ENCODE measurements around the gene NRDC.

The NRDC gene

DNA sequence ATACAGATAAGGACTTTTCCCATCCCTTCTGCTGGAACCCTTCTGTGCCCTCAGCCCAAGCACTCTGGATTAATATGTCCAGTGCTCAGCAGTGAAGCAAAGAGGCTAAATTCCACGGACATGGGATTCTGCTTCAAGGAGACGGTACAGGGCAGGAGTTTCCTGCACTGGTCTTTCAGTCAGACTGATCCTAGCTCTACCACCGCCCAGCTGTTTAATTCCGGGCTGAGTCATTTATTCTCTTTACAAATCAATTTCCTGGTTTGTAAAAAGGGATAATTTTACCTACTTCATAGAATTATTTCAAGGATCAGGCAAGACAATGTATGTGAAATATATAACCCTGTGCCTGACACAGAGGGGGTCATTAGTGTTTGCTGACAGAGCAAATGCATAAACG lies 41.6 kb upstream of the NRDC start:
- Histone ChIP-seq H3K27me3 (peaks cover 66% of the 10 kb centered on the region), H3K4me3 (ENCODE audit: low read depth in 1 of 2, low read length in 1 of 2) (no peak overlapping the region), H3K4me1 (ENCODE audit: control insufficient read depth in 1 of 2, insufficient read depth in 1 of 2, low read depth in 1 of 2, low read length in 1 of 2) (no peaks in the 10 kb centered on the region), H3K27ac (no peak overlapping the region), H3K36me3 (no peaks in the 10 kb centered on the region), H3K9me3 (no peaks in the 10 kb centered on the region)
- TF ChIP-seq, protein P1, sequence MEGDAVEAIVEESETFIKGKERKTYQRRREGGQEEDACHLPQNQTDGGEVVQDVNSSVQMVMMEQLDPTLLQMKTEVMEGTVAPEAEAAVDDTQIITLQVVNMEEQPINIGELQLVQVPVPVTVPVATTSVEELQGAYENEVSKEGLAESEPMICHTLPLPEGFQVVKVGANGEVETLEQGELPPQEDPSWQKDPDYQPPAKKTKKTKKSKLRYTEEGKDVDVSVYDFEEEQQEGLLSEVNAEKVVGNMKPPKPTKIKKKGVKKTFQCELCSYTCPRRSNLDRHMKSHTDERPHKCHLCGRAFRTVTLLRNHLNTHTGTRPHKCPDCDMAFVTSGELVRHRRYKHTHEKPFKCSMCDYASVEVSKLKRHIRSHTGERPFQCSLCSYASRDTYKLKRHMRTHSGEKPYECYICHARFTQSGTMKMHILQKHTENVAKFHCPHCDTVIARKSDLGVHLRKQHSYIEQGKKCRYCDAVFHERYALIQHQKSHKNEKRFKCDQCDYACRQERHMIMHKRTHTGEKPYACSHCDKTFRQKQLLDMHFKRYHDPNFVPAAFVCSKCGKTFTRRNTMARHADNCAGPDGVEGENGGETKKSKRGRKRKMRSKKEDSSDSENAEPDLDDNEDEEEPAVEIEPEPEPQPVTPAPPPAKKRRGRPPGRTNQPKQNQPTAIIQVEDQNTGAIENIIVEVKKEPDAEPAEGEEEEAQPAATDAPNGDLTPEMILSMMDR (IDR thresholded peaks at IDR 0.05) = no peak

DNA sequence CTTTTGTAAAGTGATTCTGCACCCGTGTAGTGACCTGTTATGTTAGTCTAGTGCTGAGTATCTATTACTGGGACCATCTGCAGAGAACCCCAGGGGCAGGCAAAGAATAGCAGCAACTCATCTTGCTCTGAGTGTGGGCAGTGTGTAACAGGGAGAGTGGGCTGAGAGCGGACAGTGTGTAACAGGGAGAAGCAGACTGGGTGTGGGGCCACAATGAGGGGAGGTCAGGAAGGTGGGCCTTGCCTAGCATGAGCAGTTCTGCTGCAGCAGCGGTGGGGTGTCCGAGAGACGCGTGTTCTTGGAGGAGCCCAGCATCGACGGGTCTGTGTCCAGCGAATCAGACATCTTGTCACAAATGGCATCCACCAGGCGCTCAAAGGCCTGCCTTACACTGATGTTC lies 41.2 kb upstream of the NRDC start:
- Histone ChIP-seq H3K4me1 (ENCODE audit: control insufficient read depth in 1 of 2, insufficient read depth in 1 of 2, low read depth in 1 of 2, low read length in 1 of 2) (no peaks in the 10 kb centered on the region), H3K27me3 (peaks cover 70% of the 10 kb centered on the region)

GRCh38 chr1:51916587-51917405 lies 38.3 kb upstream of the NRDC start:
- H3K4me1 ChIP-seq (ENCODE audit: control insufficient read depth in 1 of 2, insufficient read depth in 1 of 2, low read depth in 1 of 2, low read length in 1 of 2) = no peaks in the 10 kb centered on the region
- TF ChIP-seq, protein P1 (IDR thresholded peaks at IDR 0.05) = no peak
- no peak overlapping the region for H3K4me3 ChIP-seq (ENCODE audit: low read depth in 1 of 2, low read length in 1 of 2)
- peaks cover 63% of the 10 kb centered on the region for H3K27me3 ChIP-seq
- H3K9me3 ChIP-seq = no peaks in the 10 kb centered on the region
- H3K36me3 ChIP-seq = no peaks in the 10 kb centered on the region
- no peak overlapping the region for H3K27ac ChIP-seq

More for the DNA sequence above, 41.2 kb upstream of the NRDC start:
- H3K27ac ChIP-seq = no peak overlapping the region
- no peaks in the 10 kb centered on the region for H3K9me3 ChIP-seq
- no peak overlapping the region for H3K4me3 ChIP-seq (ENCODE audit: low read depth in 1 of 2, low read length in 1 of 2)
- H3K36me3 ChIP-seq = no peaks in the 10 kb centered on the region
- TF ChIP-seq, protein P1 (IDR thresholded peaks at IDR 0.05) = no peak

GRCh38 chr1:51915951-51916350 lies 37.4 kb upstream of the NRDC start:
- H3K4me3 ChIP-seq (ENCODE audit: low read depth in 1 of 2, low read length in 1 of 2) = no peak overlapping the region
- H3K4me1 ChIP-seq (ENCODE audit: control insufficient read depth in 1 of 2, insufficient read depth in 1 of 2, low read depth in 1 of 2, low read length in 1 of 2) = no peaks in the 10 kb centered on the region
- TF ChIP-seq, protein P1 (IDR thresholded peaks at IDR 0.05) = no peak
- H3K9me3 ChIP-seq = no peaks in the 10 kb centered on the region
- H3K27ac ChIP-seq = no peak overlapping the region
- H3K27me3 ChIP-seq = peaks cover 60% of the 10 kb centered on the region
- H3K36me3 ChIP-seq = no peaks in the 10 kb centered on the region

- Histone ChIP-seq H3K27me3 (peaks cover 52% of the 10 kb centered on the region), H3K36me3 (no peaks in the 10 kb centered on the region), H3K4me1 (ENCODE audit: control insufficient read depth in 1 of 2, insufficient read depth in 1 of 2, low read depth in 1 of 2, low read length in 1 of 2) (no peaks in the 10 kb centered on the region), H3K27ac (no peak overlapping the region), H3K4me3 (ENCODE audit: low read depth in 1 of 2, low read length in 1 of 2) (no peak overlapping the region), H3K9me3 (no peaks in the 10 kb centered on the region)
- TF ChIP-seq, protein P1 (IDR thresholded peaks at IDR 0.05) = no peak
These were observed 34.4 kb upstream of the NRDC start for GRCh38 chr1:51912881-51913280.
